T-helper 1 cell treated with Interleukin-12 subunit alpha and Interleukin-12 subunit beta and Interleukin-4 antibody, amounts not matched to agents 30 μg/mL and 1 μg/mL, for 36 hours (primary cell): Measurements from ENCODE around the gene VASN.

ENCODE experiments used
- H3K27ac Mint-ChIP-seq: one replicate; pipeline ENCODE4 v1.8.0; 2021; ENCODE audit warnings: mild to moderate bottlenecking, mixed read lengths
- H3K27me3 Mint-ChIP-seq: one replicate; pipeline ENCODE4 v1.8.0; 2021; ENCODE audit warnings: low read depth, mixed read lengths
- H3K36me3 Mint-ChIP-seq: one replicate; pipeline ENCODE4 v1.8.0; 2021; ENCODE audit warnings: low read depth, mixed read lengths
- H3K4me1 Mint-ChIP-seq: one replicate; pipeline ENCODE4 v1.8.0; 2021; ENCODE audit warnings: low read depth, mixed read lengths
- H3K4me3 Mint-ChIP-seq: one replicate; pipeline ENCODE4 v1.8.0; 2021; ENCODE audit warnings: mild to moderate bottlenecking, moderate library complexity, mixed read lengths
- H3K9me3 Mint-ChIP-seq: one replicate; pipeline ENCODE4 v1.8.0; 2021; ENCODE audit warnings: mixed read lengths

Gene VASN

DNA sequence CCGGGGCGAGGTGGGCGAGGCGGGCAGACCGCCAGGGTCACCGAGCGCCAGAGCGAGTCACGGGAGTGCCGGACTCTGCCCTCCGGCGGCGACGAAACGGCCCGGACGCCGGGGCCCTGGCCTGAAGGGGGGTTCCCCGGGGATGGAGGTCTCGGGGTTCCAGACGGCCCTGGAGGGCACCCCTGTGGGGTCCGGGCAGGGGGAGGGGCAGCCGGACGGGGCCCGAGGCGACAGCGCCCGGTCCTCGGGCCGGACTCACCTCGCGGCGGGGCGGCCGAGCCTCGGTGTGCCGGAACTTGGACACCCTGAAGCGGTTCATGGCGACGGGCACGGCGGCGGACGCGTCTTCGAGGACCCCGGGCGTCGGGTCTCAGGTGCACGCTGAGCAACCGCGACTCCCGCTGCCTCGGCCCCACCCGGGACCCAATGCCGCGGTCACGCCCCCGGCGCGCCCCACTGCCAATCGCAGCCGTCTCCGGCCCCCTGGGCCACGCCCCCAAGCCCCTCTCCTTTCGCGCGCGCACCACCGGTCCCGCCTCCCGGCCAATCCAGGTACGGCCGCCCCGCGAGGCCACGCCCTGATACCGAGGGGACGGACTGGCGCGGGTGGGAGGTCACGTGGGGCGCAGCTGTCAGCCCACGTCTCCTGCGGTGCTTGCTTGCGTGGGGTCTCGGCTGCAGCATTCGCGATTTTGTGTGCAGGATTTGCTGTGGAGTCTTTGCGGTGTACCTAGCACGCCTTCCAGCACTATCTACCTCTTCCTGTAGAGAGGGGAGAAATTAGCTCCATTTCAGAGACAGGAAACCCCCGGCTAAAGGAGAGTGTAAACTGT, 44.8 kb downstream of the VASN start, which contains the start of gene CORO7:
CORO7 (minus strand) TSS at position 397 of the 833 bp plus-strand sequence; CDS start at position 319, 78 bp downstream.
- H3K27ac Mint-ChIP-seq: peak within 1 kb of the TSS; percentile 92
- H3K36me3 Mint-ChIP-seq: peaks cover 15% of the 10 kb centered on the region
- no peaks in the 10 kb centered on the region for H3K9me3 Mint-ChIP-seq
- H3K27me3 Mint-ChIP-seq: peaks cover 5% of the 10 kb centered on the region
- peaks cover 36% of the 10 kb centered on the region for H3K4me1 Mint-ChIP-seq
- H3K4me3 Mint-ChIP-seq: peak within 1 kb of the TSS; percentile 88

DNA sequence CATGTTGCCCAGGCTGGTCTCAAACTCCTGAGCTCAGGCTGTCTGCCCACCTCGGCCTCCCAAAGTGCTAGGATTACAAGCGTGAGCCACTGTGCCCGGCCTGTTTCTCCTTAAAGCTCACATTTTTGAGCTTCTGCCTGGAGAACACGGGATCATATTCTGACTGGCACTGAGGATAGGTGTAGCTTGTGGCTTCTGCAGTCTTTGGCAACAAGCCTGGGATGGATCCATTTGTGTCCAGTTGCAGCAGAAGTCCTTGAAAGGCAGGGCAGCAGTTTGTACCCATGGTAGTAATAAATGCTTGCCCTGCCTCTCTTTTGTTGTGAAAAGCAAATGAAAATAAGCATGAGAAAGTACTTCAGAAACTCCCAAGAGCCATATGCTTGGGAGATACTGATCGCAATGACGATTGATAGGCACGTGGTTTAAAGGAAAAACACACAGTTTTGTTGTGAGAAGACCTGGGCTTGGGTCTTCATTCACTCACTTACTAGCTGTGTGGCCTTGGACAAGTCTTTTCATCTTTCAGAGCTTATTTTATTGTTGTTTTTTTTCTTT, 47.8 kb downstream of the VASN start:
- Mint-ChIP-seq H3K27ac (no peak overlapping the region), H3K27me3 (peaks cover 5% of the 10 kb centered on the region), H3K4me3 (no peak overlapping the region), H3K36me3 (peaks cover 5% of the 10 kb centered on the region), H3K9me3 (no peaks in the 10 kb centered on the region), H3K4me1 (peaks cover 17% of the 10 kb centered on the region)

DNA sequence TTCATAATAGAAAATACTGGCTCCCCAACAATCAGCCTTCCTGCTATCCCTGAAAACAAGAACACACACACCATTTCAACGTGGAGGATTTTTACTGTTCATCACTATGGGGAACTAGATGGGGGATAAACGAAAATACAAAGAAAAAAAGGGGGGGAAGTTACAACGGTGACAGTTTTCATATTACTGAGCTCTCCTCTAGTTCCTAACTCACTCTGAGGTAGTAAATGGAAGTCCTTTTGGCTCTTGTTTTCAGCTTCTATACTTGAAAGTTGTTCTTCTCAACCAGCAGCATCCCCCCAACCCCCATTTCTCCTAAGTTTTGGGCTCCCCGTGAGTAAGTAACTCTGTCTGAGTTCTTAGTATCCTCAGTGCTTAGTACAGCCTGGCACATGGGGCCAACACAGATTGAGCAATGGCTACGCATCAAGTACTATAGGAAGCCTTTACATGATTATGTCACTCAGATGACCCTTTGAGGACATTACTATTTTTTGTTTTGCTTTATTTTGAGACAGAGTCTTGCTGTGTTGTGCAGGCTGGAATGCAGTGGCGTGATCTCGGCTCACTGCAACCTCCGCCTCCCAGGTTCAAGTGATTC, 49.0 kb downstream of the VASN start:
- H3K4me1 Mint-ChIP-seq: peaks cover 10% of the 10 kb centered on the region
- H3K4me3 Mint-ChIP-seq: no peak overlapping the region
- peaks cover 5% of the 10 kb centered on the region for H3K27me3 Mint-ChIP-seq
- H3K9me3 Mint-ChIP-seq: no peaks in the 10 kb centered on the region
- H3K27ac Mint-ChIP-seq: no peak overlapping the region
- H3K36me3 Mint-ChIP-seq: no peaks in the 10 kb centered on the region

DNA sequence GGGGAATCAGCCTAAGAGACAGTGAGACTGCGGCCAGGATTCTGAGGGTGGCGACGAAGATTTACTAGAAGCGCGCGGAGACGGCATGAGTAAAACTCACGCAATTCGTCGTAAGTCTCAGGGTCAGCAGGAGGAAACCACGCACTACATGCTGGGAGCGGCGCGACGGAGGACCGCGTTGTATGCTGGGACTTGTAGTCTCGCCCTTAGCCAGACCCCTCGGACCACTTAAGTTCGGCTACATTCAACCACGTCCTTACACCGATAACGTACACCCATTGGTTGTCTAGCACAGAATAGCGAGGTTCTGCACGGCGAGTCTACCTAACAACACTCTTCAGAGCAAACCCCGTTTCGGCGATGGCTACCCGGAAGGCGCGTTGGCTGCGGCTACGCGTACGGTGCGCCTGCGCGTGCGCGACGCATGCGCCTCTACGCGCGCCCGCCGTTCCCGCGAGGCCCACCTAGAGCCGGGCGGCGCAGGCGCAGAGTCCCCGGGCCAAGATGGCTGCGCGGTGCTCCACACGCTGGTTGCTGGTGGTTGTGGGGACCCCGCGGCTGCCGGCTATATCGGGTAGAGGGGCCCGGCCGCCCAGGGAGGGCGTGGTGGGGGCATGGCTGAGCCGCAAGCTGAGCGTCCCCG, 53.9 kb downstream of the VASN start, which contains the start of gene DNAJA3:
DNAJA3 (plus strand) TSS at position 491 of the 643 bp plus-strand sequence; CDS start at position 505, 14 bp downstream.
- Mint-ChIP-seq H3K4me3 (peak within 1 kb of the TSS; percentile 96), H3K9me3 (no peaks in the 10 kb centered on the region), H3K4me1 (peaks cover 20% of the 10 kb centered on the region), H3K27me3 (no peaks in the 10 kb centered on the region), H3K27ac (peak within 1 kb of the TSS; percentile 98), H3K36me3 (peaks cover 14% of the 10 kb centered on the region)

DNA sequence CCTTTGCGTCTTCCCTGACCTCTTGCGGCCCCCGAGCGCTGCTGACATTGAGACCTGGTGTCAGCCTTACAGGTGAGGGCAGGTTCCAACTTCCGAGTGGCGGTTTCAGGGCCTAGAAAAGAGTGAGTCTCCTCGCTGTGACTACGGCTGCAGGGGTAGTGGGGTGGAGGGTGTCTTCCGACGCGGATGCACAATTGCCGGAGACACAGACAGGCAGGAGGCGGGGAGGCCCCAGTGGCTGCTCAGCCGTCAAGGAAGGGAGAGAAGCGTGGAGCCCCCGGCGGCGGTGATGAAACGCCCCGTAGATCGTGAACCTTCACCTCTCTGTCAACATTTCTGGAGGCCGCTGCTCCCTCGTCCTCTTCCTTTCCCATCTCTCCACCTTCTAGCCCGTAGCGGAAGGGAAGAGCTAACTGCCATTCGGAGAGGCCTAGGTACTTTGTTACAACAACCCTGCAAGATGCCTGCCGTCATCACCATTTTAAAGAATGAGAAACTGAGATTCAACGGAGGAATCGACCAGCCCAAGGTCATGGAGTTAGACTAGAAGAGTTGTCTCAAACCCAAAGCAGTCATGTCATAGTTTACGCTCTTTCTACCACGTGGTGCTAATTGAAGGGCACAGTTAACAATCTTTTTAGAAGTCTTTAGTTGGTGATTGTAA, 54.5 kb downstream of the VASN start:
- no peaks in the 10 kb centered on the region for H3K27me3 Mint-ChIP-seq
- peaks cover 22% of the 10 kb centered on the region for H3K4me1 Mint-ChIP-seq
- H3K4me3 Mint-ChIP-seq: peak overlapping the region; percentile 96
- no peaks in the 10 kb centered on the region for H3K9me3 Mint-ChIP-seq
- H3K27ac Mint-ChIP-seq: peak overlapping the region; percentile 98
- H3K36me3 Mint-ChIP-seq: peaks cover 15% of the 10 kb centered on the region

DNA sequence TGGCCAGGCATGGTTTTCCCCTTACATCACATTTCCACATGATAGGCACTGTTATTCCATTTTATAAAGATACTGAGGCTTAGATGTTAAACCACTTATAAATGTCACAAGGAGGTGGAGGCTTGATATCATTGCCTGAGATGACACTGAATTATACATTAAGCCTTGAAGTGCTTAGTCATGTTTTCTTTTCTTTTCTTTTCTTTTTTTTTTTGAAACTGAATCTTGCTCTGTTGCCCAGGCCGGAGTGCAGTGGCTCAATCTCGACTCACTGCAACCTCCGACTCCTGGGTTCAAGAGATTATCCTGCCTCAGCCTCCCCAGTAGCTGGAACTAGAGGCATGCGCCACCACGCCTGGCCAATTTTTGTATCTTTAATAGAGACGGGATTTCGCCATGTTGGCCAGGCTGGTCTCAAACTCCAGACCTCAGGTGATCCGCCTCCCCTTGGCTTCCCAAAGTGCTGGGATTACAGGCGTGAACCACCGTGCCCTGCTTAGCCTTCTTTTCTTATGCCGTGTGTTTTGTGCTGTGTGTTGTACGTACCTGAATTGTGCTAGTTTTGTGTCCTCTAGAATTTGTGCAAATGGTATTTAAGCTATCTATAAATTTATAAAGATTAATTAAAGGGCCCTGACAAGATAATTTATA, 55.2 kb downstream of the VASN start:
- H3K36me3 Mint-ChIP-seq: peaks cover 15% of the 10 kb centered on the region

DNA sequence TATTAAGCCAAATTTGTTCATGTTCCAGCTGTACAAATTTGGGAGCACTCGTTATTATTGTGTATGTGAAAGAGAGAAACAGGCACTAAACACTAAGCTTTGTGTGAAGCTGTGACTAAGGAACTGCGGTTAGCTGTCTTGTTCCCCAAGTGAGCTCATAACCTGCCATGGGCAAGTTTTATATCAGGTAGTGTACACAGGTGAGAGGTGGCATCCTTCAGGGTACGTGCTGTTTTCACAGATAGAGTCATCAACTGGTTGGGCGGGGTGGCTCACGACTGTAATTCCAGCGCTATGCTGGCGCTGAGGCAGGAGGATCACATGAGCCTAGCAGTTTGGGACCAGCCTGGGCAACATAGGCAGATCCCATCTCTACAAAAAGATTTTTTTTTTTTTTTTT, 56.9 kb downstream of the VASN start:
- no peak overlapping the region for H3K27ac Mint-ChIP-seq
- H3K4me1 Mint-ChIP-seq: peaks cover 25% of the 10 kb centered on the region
- H3K4me3 Mint-ChIP-seq: no peak overlapping the region

More for the DNA sequence above, 55.2 kb downstream of the VASN start:
- Mint-ChIP-seq H3K9me3 (no peaks in the 10 kb centered on the region), H3K4me3 (peak overlapping the region; percentile 96), H3K27me3 (no peaks in the 10 kb centered on the region), H3K4me1 (peaks cover 22% of the 10 kb centered on the region), H3K27ac (peak overlapping the region; percentile 98)

DNA sequence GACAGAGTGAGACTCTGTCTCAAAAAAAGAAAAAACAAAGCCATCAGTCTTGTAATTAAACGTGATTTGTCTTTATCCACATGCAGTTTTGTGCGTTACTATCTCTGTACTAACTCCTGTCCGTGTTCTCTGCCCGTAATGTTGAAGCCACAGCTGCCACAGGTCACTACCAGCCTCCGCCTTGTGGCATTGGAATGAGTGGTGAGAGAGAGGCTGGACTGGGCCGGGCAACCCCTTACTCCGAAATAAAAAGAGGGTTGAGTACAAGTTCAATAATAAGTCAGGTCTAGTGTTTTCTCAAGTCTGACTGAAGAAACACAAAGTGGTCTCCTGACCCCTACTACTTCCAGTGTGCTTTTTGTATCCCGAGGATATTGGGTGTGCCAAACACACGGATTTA, 59.4 kb downstream of the VASN start:
- no peaks in the 10 kb centered on the region for H3K27me3 Mint-ChIP-seq
- no peak overlapping the region for H3K27ac Mint-ChIP-seq
- no peaks in the 10 kb centered on the region for H3K9me3 Mint-ChIP-seq
- H3K36me3 Mint-ChIP-seq: peaks cover 36% of the 10 kb centered on the region
- peaks cover 28% of the 10 kb centered on the region for H3K4me1 Mint-ChIP-seq
- H3K4me3 Mint-ChIP-seq: no peak overlapping the region

More for the DNA sequence above, 56.9 kb downstream of the VASN start:
- Mint-ChIP-seq H3K36me3 (peaks cover 21% of the 10 kb centered on the region), H3K27me3 (no peaks in the 10 kb centered on the region), H3K9me3 (no peaks in the 10 kb centered on the region)
